Measurements from ENCODE around the gene PUS10.

Gene PUS10

GRCh38 chr2:60958800-60959199 lies 59.3 kb downstream of the PUS10 start:
- CTCF ChIA-PET, result interaction anchor here (0.7 to 1.0 kb wide), 3 partner anchors 11 to 791 kb away, joined by 3 read pairs; no protein-coding TSS in a partner anchor
- POLR2A ChIA-PET, result no interaction called here
- Histone ChIP-seq H3K36me3 (ENCODE audit: control insufficient read depth in 2 of 2, insufficient read depth in 1 of 2, low read length in 2 of 2) (no peaks in the 10 kb centered on the region), H3K9me3 (ENCODE audit: control insufficient read depth, insufficient read depth, low read depth, low read length) (no peaks in the 10 kb centered on the region), H3K4me1 (ENCODE audit: control insufficient read depth, insufficient read depth, low read length) (no peaks in the 10 kb centered on the region; the same call in 1 of the 2 replicates), H3K4me3 (ENCODE audit: low read depth, low read length) (no peak overlapping the region), H3K27ac (ENCODE audit: extremely low read depth, low read depth, low read length) (no peak overlapping the region)
- TF ChIP-seq FEZF1 (tag by site-specific recombination; IDR thresholded peaks at IDR 0.05) (no peak), ZBTB10 (tag by site-specific recombination; IDR thresholded peaks at IDR 0.05) (no peak), OSR2 (tag by site-specific recombination; IDR thresholded peaks at IDR 0.05) (no peak), RBAK (tag by site-specific recombination; IDR thresholded peaks at IDR 0.05) (no peak), PRDM2 (tag by site-specific recombination; IDR thresholded peaks at IDR 0.05; ENCODE audit: borderline replicate concordance) (no peak), ZNF791 (tag by site-specific recombination; IDR thresholded peaks at IDR 0.05) (no peak), ZNF843 (tag by site-specific recombination; IDR thresholded peaks at IDR 0.05) (no peak), ZNF148 (tag by site-specific recombination; IDR thresholded peaks at IDR 0.05; ENCODE audit: borderline replicate concordance) (no peak), ZNF248 (tag by site-specific recombination; IDR thresholded peaks at IDR 0.05) (no peak)

- Histone ChIP-seq H3K27ac (ENCODE audit: extremely low read depth, low read depth, low read length) (no peak overlapping the region), H3K9me3 (ENCODE audit: control insufficient read depth, insufficient read depth, low read depth, low read length) (no peaks in the 10 kb centered on the region), H3K4me3 (ENCODE audit: low read depth, low read length) (no peak overlapping the region), H3K4me1 (ENCODE audit: control insufficient read depth, insufficient read depth, low read length) (no peaks in the 10 kb centered on the region; the same call in 1 of the 2 replicates), H3K36me3 (ENCODE audit: control insufficient read depth in 2 of 2, insufficient read depth in 1 of 2, low read length in 2 of 2) (no peaks in the 10 kb centered on the region)
- CTCF ChIA-PET, result interaction anchor here (1.0 kb wide), 1 partner anchor 10 kb away, joined by 3 read pairs; no protein-coding TSS in a partner anchor
- POLR2A ChIA-PET, result no interaction called here
- TF ChIP-seq ZNF560 (tag by site-specific recombination; IDR thresholded peaks at IDR 0.05; ENCODE audit: borderline replicate concordance) (no peak), ZNF302 (tag by site-specific recombination; IDR thresholded peaks at IDR 0.05; ENCODE audit: low read depth) (no peak), ELK4 (IDR thresholded peaks at IDR 0.05; ENCODE audit: borderline replicate concordance, low read depth, low read length) (no peak), CTCF (tag by site-specific recombination; IDR thresholded peaks at IDR 0.05) (no peak), ZNF449 (tag by site-specific recombination; IDR thresholded peaks at IDR 0.05) (no peak), RBAK (tag by site-specific recombination; IDR thresholded peaks at IDR 0.05) (no peak), GLI2 (tag by site-specific recombination; IDR thresholded peaks at IDR 0.05; ENCODE audit: borderline replicate concordance, low read depth) (no peak), ZNF610 (tag by site-specific recombination; IDR thresholded peaks at IDR 0.05; ENCODE audit: borderline replicate concordance) (no peak), ZNF791 (tag by site-specific recombination; IDR thresholded peaks at IDR 0.05) (no peak), ZNF366 (tag by site-specific recombination; conservative IDR thresholded peaks at IDR 0.05) (no peak), ZNF184 (tag by site-specific recombination; IDR thresholded peaks at IDR 0.05) (no peak), ZNF544 (tag by site-specific recombination; IDR thresholded peaks at IDR 0.05) (no peak)
Measured at GRCh38 chr2:60958361-60958760, 59.7 kb downstream of the PUS10 start.
